H1 (cell line): ENCODE results near the gene TIMM10. TPM values are rescaled to one million over a fixed set of nuclear protein-coding genes. Genes with fewer than 3 reads are reported as not detected.

Experiments
- CTCF ChIA-PET: fragments of 300-600 bp; sonication (Branson Sonifier 250); formaldehyde crosslinking; loops from one replicate; lab custom pipeline; 2021; ENCODE audit not compliant: partially characterized antibody; lab: Charles Lee
- POLR2A ChIA-PET: fragments of 300-600 bp; sonication (Branson Sonifier 250); formaldehyde crosslinking; loops from one replicate; lab custom pipeline; 2021; ENCODE audit warnings: inconsistent platforms; ENCODE audit not compliant: partially characterized antibody; lab: Charles Lee
- DNase-seq, 2 experiments: peaks; one replicate each; pipeline versions ENCODE4 v3.0.0 to v3.0.0-alpha.2; 2010 to 2022; ENCODE audit warnings: low spot score in 2 of 2, low read depth in 1 of 2, mixed read lengths in 1 of 2
- FAIRE-seq: peaks from 2 replicates; lab custom pipeline; 2011; peaks lifted over from hg19 to GRCh38; lab: Jason Lieb, UNC
- H2AFZ ChIP-seq: 2 replicates; pipeline ENCODE4 v1.8.1; 2012; ENCODE audit warnings: low read length, inconsistent platforms
- H2AK5ac ChIP-seq: 2 replicates; pipeline ENCODE4 v1.6.1; 2013; ENCODE audit warnings: low read depth, low read length
- H2BK120ac ChIP-seq: replicated peaks from 2 replicates; pipeline ENCODE3; 2013; ENCODE audit warnings: low read depth, low read length, inconsistent platforms
- H2BK12ac ChIP-seq: 2 replicates; pipeline ENCODE4 v1.6.1; 2013; ENCODE audit warnings: low read depth, low read length
- H2BK15ac ChIP-seq: 2 replicates; pipeline ENCODE4 v1.6.1; 2013; ENCODE audit warnings: low read length
- H2BK20ac ChIP-seq: 2 replicates; pipeline ENCODE4 v1.6.1; 2013; ENCODE audit warnings: low read length
- H2BK5ac ChIP-seq: 2 replicates; pipeline ENCODE4 v1.6.1; 2013; ENCODE audit warnings: low read depth, low read length
- H3K14ac ChIP-seq: 2 replicates; pipeline ENCODE4 v1.6.1; 2013; ENCODE audit warnings: inconsistent platforms; ENCODE audit not compliant: insufficient read length
- H3K18ac ChIP-seq: 2 replicates; pipeline ENCODE4 v1.6.1; 2013; ENCODE audit warnings: low read length; ENCODE audit errors: extremely low read depth
- H3K23ac ChIP-seq: 2 replicates; pipeline ENCODE4 v1.6.1; 2013; ENCODE audit warnings: inconsistent platforms; ENCODE audit not compliant: insufficient read length
- H3K23me2 ChIP-seq: 2 replicates; pipeline ENCODE4 v1.6.1; 2013; ENCODE audit warnings: low read depth, low read length
- H3K27ac ChIP-seq: 2 replicates; pipeline ENCODE4 v1.6.1; 2011; ENCODE audit warnings: low read depth, low read length, inconsistent platforms
- H3K27me3 ChIP-seq, 4 experiments: replicated peaks in 1 of 4; 1 replicate in 1 of 4; 2 replicates in 3 of 4; pipeline versions ENCODE4 v1.6.1 to v1.8.1; 2011 to 2013; ENCODE audit warnings: low read length in 3 of 4, mild to moderate bottlenecking in 3 of 4, inconsistent platforms in 2 of 4, mixed read lengths in 2 of 4, moderate library complexity in 1 of 4; ENCODE audit not compliant: control insufficient read depth in 3 of 4, insufficient read depth in 3 of 4; ENCODE audit errors: extremely low read depth in 1 of 4
- H3K36me3 ChIP-seq, 4 experiments: 2 replicates each; pipeline versions ENCODE4 v1.6.1 to v1.8.1; 2011 to 2013; ENCODE audit warnings: mild to moderate bottlenecking in 4 of 4, low read length in 3 of 4, moderate library complexity in 2 of 4, control low read depth in 1 of 4, inconsistent platforms in 1 of 4; ENCODE audit not compliant: insufficient read depth in 4 of 4, control insufficient read depth in 2 of 4
- H3K4ac ChIP-seq: replicated peaks from 2 replicates; pipeline ENCODE3; 2013; ENCODE audit warnings: low read length, low read depth, mixed read lengths, inconsistent platforms; ENCODE audit not compliant: insufficient read length
- H3K4me1 ChIP-seq, 4 experiments: replicated peaks in 1 of 4; 1 replicate in 1 of 4; 2 replicates in 3 of 4; pipeline versions ENCODE4 v1.6.1 to v1.8.1; 2011 to 2013; ENCODE audit warnings: low read length in 3 of 4, inconsistent platforms in 2 of 4, mixed read lengths in 1 of 4; ENCODE audit not compliant: insufficient read depth in 4 of 4, control insufficient read depth in 3 of 4
- H3K4me2 ChIP-seq, 2 experiments: 2 replicates each; pipeline versions ENCODE4 v1.6.1 to v1.8.1; 2011 to 2013; ENCODE audit warnings: low read depth in 2 of 2, low read length in 2 of 2, control low read depth in 1 of 2, inconsistent platforms in 1 of 2, mild to moderate bottlenecking in 1 of 2; ENCODE audit not compliant: insufficient read depth in 1 of 2
- H3K4me3 ChIP-seq, 4 experiments: fragments of 200-600, 300-600 bp in 1 of 4; sonication (generic), shearing (Covaris generic), sonication (Bioruptor Twin) in 1 of 4; 2 replicates each; pipeline versions ENCODE4 v1.5.1 to v1.8.1; 2011 to 2016; ENCODE audit warnings: low read length in 4 of 4, low read depth in 3 of 4, control low read depth in 2 of 4, inconsistent platforms in 2 of 4, mild to moderate bottlenecking in 2 of 4, mixed read lengths in 1 of 4, moderate library complexity in 1 of 4; ENCODE audit not compliant: insufficient read depth in 2 of 4; ENCODE audit errors: extremely low read depth in 1 of 4
- H3K56ac ChIP-seq: replicated peaks from 2 replicates; pipeline ENCODE3; 2013; ENCODE audit warnings: low read depth, mild to moderate bottlenecking, mixed read lengths, low read length, inconsistent platforms; ENCODE audit not compliant: insufficient read length
- H3K79me1 ChIP-seq: 2 replicates; pipeline ENCODE4 v1.6.1; 2013; ENCODE audit warnings: low read depth, low read length, control low read depth
- H3K79me2 ChIP-seq, 2 experiments: 2 replicates each; pipeline versions ENCODE4 v1.6.1 to v1.8.1; 2012 to 2013; ENCODE audit warnings: low read length in 2 of 2, mild to moderate bottlenecking in 2 of 2, inconsistent platforms in 1 of 2; ENCODE audit not compliant: insufficient read depth in 2 of 2, control insufficient read depth in 1 of 2
- H3K9ac ChIP-seq, 4 experiments: replicated peaks in 1 of 4; 1 replicate in 1 of 4; 2 replicates in 3 of 4; pipeline versions ENCODE4 v1.6.1 to v1.8.1; 2011 to 2013; ENCODE audit warnings: low read depth in 3 of 4, low read length in 3 of 4, control low read depth in 2 of 4, mild to moderate bottlenecking in 2 of 4, moderate library complexity in 2 of 4, inconsistent platforms in 1 of 4; ENCODE audit errors: extremely low read depth in 1 of 4
- H3K9me3 ChIP-seq, 2 experiments: 2 replicates each; pipeline versions ENCODE4 v1.6.1 to v1.8.1; 2012 to 2013; ENCODE audit warnings: mild to moderate bottlenecking in 2 of 2, moderate library complexity in 2 of 2, control low read depth in 1 of 2, inconsistent platforms in 1 of 2, low read depth in 1 of 2, low read length in 1 of 2, mixed read lengths in 1 of 2; ENCODE audit not compliant: insufficient read depth in 2 of 2
- H4K20me1 ChIP-seq, 2 experiments: replicated peaks in 1 of 2; 2 replicates each; pipeline versions ENCODE3 to v1.8.1; 2011 to 2013; ENCODE audit warnings: inconsistent platforms in 2 of 2, low read length in 2 of 2, mild to moderate bottlenecking in 1 of 2; ENCODE audit not compliant: insufficient read depth in 2 of 2, control insufficient read depth in 1 of 2
- H4K5ac ChIP-seq: 2 replicates; pipeline ENCODE4 v1.6.1; 2013; ENCODE audit warnings: low read length, low read depth, mixed read lengths, inconsistent platforms; ENCODE audit not compliant: insufficient read length
- H4K8ac ChIP-seq: 2 replicates; pipeline ENCODE4 v1.8.0; 2013; ENCODE audit warnings: mild to moderate bottlenecking, moderate library complexity, low read length, inconsistent platforms; ENCODE audit not compliant: insufficient read depth; ENCODE audit errors: extremely low read depth
- H4K91ac ChIP-seq: replicated peaks from 2 replicates; pipeline ENCODE3; 2013; ENCODE audit warnings: low read length, mixed read lengths, inconsistent platforms; ENCODE audit not compliant: insufficient read length
- EP300 ChIP-seq, 2 experiments: IDR thresholded peaks; 1 replicate in 1 of 2; 2 replicates in 1 of 2; pipeline ENCODE4 v1.6.1; 2011 to 2012; ENCODE audit warnings: low read depth in 2 of 2, low read length in 2 of 2, mild to moderate bottlenecking in 2 of 2, borderline replicate concordance in 1 of 2, inconsistent platforms in 1 of 2, moderate library complexity in 1 of 2
- HDAC2 ChIP-seq, 2 experiments: fragments of 300-600 bp in 1 of 2; sonication (generic) in 1 of 2; IDR thresholded peaks; 2 replicates each; pipeline ENCODE4 v1.6.1; 2011 to 2012; ENCODE audit warnings: low read depth in 2 of 2, low read length in 2 of 2, mild to moderate bottlenecking in 2 of 2, moderate library complexity in 2 of 2, borderline replicate concordance in 1 of 2, inconsistent platforms in 1 of 2
- KDM5A ChIP-seq: fragments of 200-600 bp; IDR thresholded peaks from 2 replicates; pipeline ENCODE4 v1.7.1; 2012; ENCODE audit warnings: mild to moderate bottlenecking, low read length, inconsistent platforms, mixed read lengths
- MAFK ChIP-seq: IDR thresholded peaks from 2 replicates; pipeline ENCODE4 v1.6.1; 2012; ENCODE audit warnings: low read depth, mild to moderate bottlenecking, improper control_type of control experiment, low read length
- NANOG ChIP-seq: IDR thresholded peaks from 2 replicates; pipeline ENCODE4 v1.6.1; 2011; ENCODE audit warnings: low read length, low read depth, mild to moderate bottlenecking, inconsistent platforms; ENCODE audit not compliant: insufficient read depth, poor library complexity, severe bottlenecking
- NRF1 ChIP-seq: IDR thresholded peaks from 2 replicates; pipeline ENCODE4 v1.6.1; 2011; ENCODE audit warnings: mild to moderate bottlenecking, low read depth, low read length, improper control_type of control experiment
- POLR2A ChIP-seq, 2 experiments: IDR thresholded peaks; 1 replicate in 1 of 2; 2 replicates in 1 of 2; pipeline ENCODE4 v1.6.1; 2011; ENCODE audit warnings: low read depth in 2 of 2, low read length in 2 of 2, mild to moderate bottlenecking in 2 of 2; ENCODE audit errors: control extremely low read depth in 1 of 2
- RAD21 ChIP-seq, 2 experiments: IDR thresholded peaks in 1 of 2; conservative IDR thresholded peaks in 1 of 2; 2 replicates each; pipeline ENCODE4 v1.6.1; 2011; ENCODE audit warnings: low read depth in 2 of 2, low read length in 2 of 2, improper control_type of control experiment in 1 of 2, inconsistent platforms in 1 of 2, mild to moderate bottlenecking in 1 of 2, moderate library complexity in 1 of 2
- SUZ12 ChIP-seq: fragments of 200-600 bp; sonication (generic); IDR thresholded peaks from 2 replicates; pipeline ENCODE4 v1.6.1; 2012; ENCODE audit warnings: mild to moderate bottlenecking, inconsistent platforms, low read length, moderate library complexity, mixed read lengths
- WGBS, 2 experiments: shearing (Covaris generic) in 1 of 2; methylation state at CpG; one replicate each; pipeline versions ENCODE4 v1.1.6 to v1.1.7; 2013 to 2015; ENCODE audit warnings: low lambda C conversion rate in 2 of 2, mixed read lengths in 2 of 2, inconsistent platforms in 1 of 2, low coverage in 1 of 2, missing lambda C conversion rate in 1 of 2; ENCODE audit not compliant: insufficient replicate concordance in 2 of 2, insufficient coverage in 1 of 2, insufficient read length in 1 of 2; ENCODE audit errors: extremely low coverage in 1 of 2, missing lambda C conversion rate in 1 of 2; 5-methylcytosine and 5-hydroxymethylcytosine counted together
- polyA plus RNA-seq, 7 experiments: library from polyadenylated mRNA; depleted of rRNA in 3 of 7; stranded (reverse) in 5 of 7; unstranded in 2 of 7; fragments of >200 nt in 5 of 7; fragments of 200-250 nt in 2 of 7; gene quantifications; 1 replicate in 5 of 7; 2 replicates in 1 of 7; 4 replicates in 1 of 7; pipeline versions ENCODE4 v1.2.1 to v1.2.3, GENCODE V29; 2011 to 2013; ENCODE audit warnings: missing spikeins in 2 of 7, mixed read lengths in 2 of 7
- total RNA-seq: library from RNA; stranded (reverse); fragmentation: NEBNext Ultra II Directional; extraction: Animal tissue kit (Norgen Biotek cat#: 25700); gene quantifications from 2 replicates; pipeline ENCODE4 v1.2.1, GENCODE V29; 2021

The TIMM10 gene
- total and polyA plus RNA-seq, 2 of the 8 experiments (the other 6 are each of a cell fraction or from before 2014, with no cell fraction given): 117 to 227 TPM

DNA sequence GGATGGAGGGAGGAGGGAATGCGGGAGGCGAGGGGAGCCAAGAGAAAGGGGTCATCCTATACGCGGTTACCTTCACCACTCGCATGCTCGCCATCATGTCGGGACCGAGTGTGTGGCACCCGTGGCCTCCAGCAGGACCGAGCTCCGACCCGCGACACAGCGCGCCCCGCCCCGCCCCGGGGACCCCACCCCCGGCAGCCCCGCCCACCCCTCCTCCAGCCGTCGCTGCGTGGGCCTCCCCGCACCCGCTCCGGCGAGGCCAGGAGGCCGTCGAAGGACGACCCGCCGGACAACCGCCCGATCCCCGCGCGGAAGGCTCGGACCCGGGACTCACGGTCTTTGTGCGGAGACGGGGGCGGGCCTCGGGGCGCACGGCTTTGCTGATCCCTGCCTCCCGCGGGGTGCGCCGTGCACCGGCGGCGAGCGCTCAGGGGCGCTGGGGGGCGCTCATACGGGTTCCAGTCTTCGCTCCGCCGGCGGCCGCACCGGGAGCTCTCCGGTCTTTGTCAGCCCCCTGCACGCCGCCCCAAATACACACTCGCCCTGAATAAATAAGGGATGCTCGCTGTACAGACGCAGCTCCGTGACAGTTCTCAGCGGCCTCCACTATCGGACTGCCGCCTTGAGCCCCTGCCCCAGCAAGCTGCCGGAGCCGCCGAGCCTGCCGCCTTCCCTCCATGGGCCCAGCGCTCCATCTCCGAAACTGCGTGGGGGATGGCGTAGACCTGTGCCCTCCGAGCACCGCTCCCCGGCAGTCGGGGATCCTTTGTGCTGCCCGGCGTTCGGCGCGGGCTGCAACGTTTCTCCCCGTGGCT lies 37.2 kb upstream of the TIMM10 start, which contains the start of gene UBE2L6:
Gene UBE2L6 (minus strand): TSS at position 158 of the 815 bp plus-strand sequence. CDS start 61 bp downstream, at position 97.
- Histone ChIP-seq H3K56ac (peak within 1 kb of the TSS; percentile 92), H2BK120ac (peak within 1 kb of the TSS; percentile 80), H3K4me1 (peaks cover 0 to 11% (median 4%) of the 10 kb centered on the region in 4 experiments; a peak in 6 of 7 replicates), H2BK15ac (peak within 1 kb of the TSS; percentile 72; the same call in 1 of the 2 replicates), H2BK12ac (peak within 1 kb of the TSS; percentile 64), H3K23me2 (peaks cover 6% of the 10 kb centered on the region; the same call in 1 of the 2 replicates), H2AK5ac (no peak within 1 kb of the TSS), H4K20me1 (no peaks in the 10 kb centered on the region), H3K4me3 (peak within 1 kb of the TSS; percentile 41 to 89 (median 83)), H3K79me2 (peaks cover 0 to 16% of the 10 kb centered on the region in 2 experiments; a peak in 2 of 4 replicates), H3K9me3 (no peaks in the 10 kb centered on the region), H3K79me1 (no peaks in the 10 kb centered on the region), H3K18ac (peak within 1 kb of the TSS; percentile 96), H2BK5ac (peak within 1 kb of the TSS; percentile 85; the same call in 1 of the 2 replicates), H3K4me2 (peak within 1 kb of the TSS; percentile 85 to 91), H3K36me3 (no peaks in the 10 kb centered on the region), H3K23ac (no peak within 1 kb of the TSS), H2BK20ac (peak within 1 kb of the TSS; percentile 93; the same call in 1 of the 2 replicates), H3K9ac (peak within 1 kb of the TSS; percentile 70 to 92 (median 90)), H3K14ac (peak within 1 kb of the TSS; percentile 74), H4K8ac (peak within 1 kb of the TSS; percentile 97), H3K27me3 (no peaks in the 10 kb centered on the region), H3K27ac (peak within 1 kb of the TSS; percentile 78; the same call in 1 of the 2 replicates), H4K5ac (peak within 1 kb of the TSS; percentile 90), H4K91ac (peak within 1 kb of the TSS; percentile 97), H2AFZ (peak within 1 kb of the TSS; percentile 10; the same call in 1 of the 2 replicates), H3K4ac (peak within 1 kb of the TSS; percentile 96)
- ChIA-PET CTCF (interaction anchor here (0.6 to 9.6 kb wide), 42 partner anchors 9 to 182 kb away, joined by 3 to 357 read pairs (median 4); partner anchors contain the start of genes CLP1 and SERPING1), POLR2A (interaction anchor here (0.6 to 9.7 kb wide), 29 partner anchors 9 to 140 kb away, joined by 3 to 591 read pairs (median 4); partner anchors contain the start of genes RTN4RL2, SERPING1, SMTNL1 and YPEL4)
- 3% methylated on average over 34 of the region's 92 CpGs; no CpG with 5 or more reads in 1 of the 2 experiments for WGBS, 2 experiments
- DNase-seq: peak in 1 of 2 experiments; percentile 80
- FAIRE-seq: no peak
- TF ChIP-seq EP300 (IDR thresholded peaks at IDR 0.05; ENCODE audit: borderline replicate concordance in 1 of 2, low read depth in 2 of 2, low read length in 2 of 2) (no peak), NRF1 (no peak), MAFK (no peak), NANOG (peak; percentile 32), KDM5A (peak; percentile 81; the same call in 1 of the 2 replicates), SUZ12 (no peak), RAD21 (IDR thresholded peaks at IDR 0.05 in 1 of 2, conservative IDR thresholded peaks at IDR 0.05 in 1 of 2; ENCODE audit: low read depth in 2 of 2, low read length in 2 of 2) (peak in 1 of 2 experiments; percentile 26; a peak in 2 of 4 replicates), POLR2A (IDR thresholded peaks at IDR 0.05; ENCODE audit: control extremely low read depth in 1 of 2, low read depth in 2 of 2, low read length in 2 of 2) (peak; percentile 65 to 81), HDAC2 (IDR thresholded peaks at IDR 0.05; ENCODE audit: borderline replicate concordance in 1 of 2, low read depth in 2 of 2, low read length in 2 of 2) (peak; percentile 62 to 69; a peak in 2 of 4 replicates)
